HS-27A (cell line): ENCODE results near the gene RHOBTB3.
"Not testable (repeated sequence)": the region's sequence is repeated elsewhere in the genome, so short reads cannot be mapped to it uniquely, and the experiment has no call there.

ENCODE experiments used
- DNase-seq: peaks from one replicate; pipeline ENCODE4 v3.0.0-alpha.2; 2012; ENCODE audit warnings: low read depth, missing footprints

Gene RHOBTB3

GRCh38 chr5:95800553-95800952, 69.4 kb downstream of the RHOBTB3 start:
- DNase-seq: no peak

GRCh38 chr5:95801532-95801931, 70.4 kb downstream of the RHOBTB3 start:
- DNase-seq: no peak

- DNase-seq: no peak
Observed at GRCh38 chr5:95801961-95802360, 70.8 kb downstream of the RHOBTB3 start.

- DNase-seq: no peak
Observed at GRCh38 chr5:95803271-95804148, 72.4 kb downstream of the RHOBTB3 start.

- no peak for DNase-seq
Observed at GRCh38 chr5:95804736-95805539, 73.8 kb downstream of the RHOBTB3 start.

GRCh38 chr5:95806687-95807086, 75.6 kb downstream of the RHOBTB3 start:
- no peak for DNase-seq

- no peak for DNase-seq
Observed at GRCh38 chr5:95808013-95808685, 77.0 kb downstream of the RHOBTB3 start.

GRCh38 chr5:95808686-95809413, 77.7 kb downstream of the RHOBTB3 start:
- DNase-seq: no peak

- DNase-seq: no peak
Observed at GRCh38 chr5:95809414-95809960, 78.4 kb downstream of the RHOBTB3 start.

GRCh38 chr5:95810305-95811125, 79.4 kb downstream of the RHOBTB3 start:
- DNase-seq: no peak

- DNase-seq: not testable (repeated sequence)
Observed at GRCh38 chr5:95811126-95811423, 79.9 kb downstream of the RHOBTB3 start.

GRCh38 chr5:95811461-95812073, 80.4 kb downstream of the RHOBTB3 start:
- not testable (repeated sequence) for DNase-seq

GRCh38 chr5:95812074-95812471, 80.9 kb downstream of the RHOBTB3 start:
- no peak for DNase-seq

- DNase-seq: not testable (repeated sequence)
Observed at GRCh38 chr5:95813035-95813434, 81.9 kb downstream of the RHOBTB3 start.

- DNase-seq: no peak
Observed at GRCh38 chr5:95815155-95815729, 84.1 kb downstream of the RHOBTB3 start.

- no peak for DNase-seq
Observed at GRCh38 chr5:95816341-95816740, 85.2 kb downstream of the RHOBTB3 start.

- DNase-seq: no peak
Observed at GRCh38 chr5:95816776-95817175, 85.6 kb downstream of the RHOBTB3 start.

- DNase-seq: no peak
Observed at GRCh38 chr5:95817430-95817829, 86.3 kb downstream of the RHOBTB3 start.

GRCh38 chr5:95818181-95819147, 87.3 kb downstream of the RHOBTB3 start:
- DNase-seq: no peak
